Smooth muscle cell (in vitro differentiated cells): ENCODE measurements around the gene FBXW8. TPM values are rescaled to one million over a fixed set of nuclear protein-coding genes. Genes with fewer than 3 reads are reported as not detected.

ENCODE experiments used
- DNase-seq: peaks from one replicate; lab custom pipeline; 2025; ENCODE audit not compliant: unreplicated experiment; lab: John Stamatoyannopoulos, UW
- H2AFZ ChIP-seq: fragments of 200-600 bp; sonication (generic); 2 replicates; pipeline ENCODE4 v1.6.0; 2016; ENCODE audit warnings: antibody characterized with exemption, low read depth, mild to moderate bottlenecking
- H3F3A ChIP-seq: fragments of 200-600 bp; sonication (generic); 2 replicates; pipeline ENCODE4 v1.6.0; 2017; ENCODE audit warnings: antibody characterized with exemption, low read depth
- H3K27ac ChIP-seq: fragments of 200-600 bp; sonication (generic); 2 replicates; pipeline ENCODE4 v1.5.1; 2016; ENCODE audit warnings: low read depth, mild to moderate bottlenecking
- H3K27me3 ChIP-seq: fragments of 200-600 bp; sonication (generic); 2 replicates; pipeline ENCODE4 v1.6.1; 2016; ENCODE audit warnings: low read depth, mild to moderate bottlenecking
- H3K36me3 ChIP-seq: fragments of 200-600 bp; sonication (generic); 2 replicates; pipeline ENCODE4 v1.5.1; 2016; ENCODE audit warnings: low read depth
- H3K4me1 ChIP-seq: fragments of 200-600 bp; sonication (generic); 2 replicates; pipeline ENCODE4 v1.5.1; 2016; ENCODE audit warnings: low read depth
- H3K4me2 ChIP-seq: fragments of 200-600 bp; sonication (generic); 2 replicates; pipeline ENCODE4 v1.6.0; 2016; ENCODE audit warnings: mild to moderate bottlenecking
- H3K4me3 ChIP-seq: fragments of 200-600 bp; sonication (generic); 2 replicates; pipeline ENCODE4 v1.5.1; 2016; ENCODE audit warnings: mild to moderate bottlenecking
- H3K79me2 ChIP-seq: fragments of 200-600 bp; sonication (generic); 2 replicates; pipeline ENCODE4 v1.6.0; 2016; ENCODE audit warnings: low read depth, mild to moderate bottlenecking
- H3K9ac ChIP-seq: fragments of 200-600 bp; sonication (generic); 2 replicates; pipeline ENCODE4 v1.6.0; 2016; ENCODE audit warnings: low read depth
- H3K9me3 ChIP-seq: fragments of 200-600 bp; sonication (generic); replicated peaks from 2 replicates; pipeline ENCODE4 v1.5.1; 2016; ENCODE audit warnings: low read depth
- H4K20me1 ChIP-seq: fragments of 200-600 bp; sonication (generic); 2 replicates; pipeline ENCODE4 v1.6.0; 2016; ENCODE audit warnings: low read depth
- CTCF ChIP-seq: fragments of 200-600 bp; sonication (generic); IDR thresholded peaks from 2 replicates; pipeline ENCODE4 v1.5.1; 2017; ENCODE audit warnings: borderline replicate concordance, mild to moderate bottlenecking, antibody characterized with exemption; ENCODE audit not compliant: insufficient read depth, poor library complexity, severe bottlenecking
- WGBS: methylation state at CpG from one replicate; pipeline ENCODE4 v1.1.7; 2016; ENCODE audit warnings: low lambda C conversion rate; 5-methylcytosine and 5-hydroxymethylcytosine counted together
- polyA plus RNA-seq: library from polyadenylated mRNA; unstranded; fragments of >200 nt; fragmentation: Nextera tagmentation; extraction: Ambion mirVana; gene quantifications from 2 replicates; pipeline ENCODE4 v1.2.1, GENCODE V29; 2016
- total RNA-seq: library from RNA; depleted of rRNA; stranded (reverse); fragments of >200 nt; gene quantifications from 2 replicates; pipeline ENCODE4 v1.2.3, GENCODE V29; 2014

The FBXW8 gene
- total and polyA plus RNA-seq, 2 experiments from 2014 or later = 16.9 to 18.3 TPM

GRCh38 chr12:117072106-117072505, 161.4 kb downstream of the FBXW8 start:
- no peaks in the 10 kb centered on the region for H3K4me1 ChIP-seq
- WGBS = 93% methylated on average over 5 of the region's 5 CpGs
- H3K79me2 ChIP-seq = no peaks in the 10 kb centered on the region
- no peaks in the 10 kb centered on the region for H3F3A ChIP-seq
- H3K27ac ChIP-seq = no peak overlapping the region
- no peak overlapping the region for H3K4me3 ChIP-seq
- H4K20me1 ChIP-seq = no peaks in the 10 kb centered on the region
- no peak for TF ChIP-seq CTCF
- H3K9ac ChIP-seq = no peak overlapping the region
- no peak overlapping the region for H2AFZ ChIP-seq
- H3K9me3 ChIP-seq = no peaks in the 10 kb centered on the region
- DNase-seq = no peak
- H3K4me2 ChIP-seq = no peak overlapping the region
- H3K36me3 ChIP-seq = no peaks in the 10 kb centered on the region
- H3K27me3 ChIP-seq = no peaks in the 10 kb centered on the region

- no peaks in the 10 kb centered on the region for H3F3A ChIP-seq
- DNase-seq = no peak
- no peak overlapping the region for H3K4me3 ChIP-seq
- H3K27ac ChIP-seq = no peak overlapping the region
- no peaks in the 10 kb centered on the region for H3K79me2 ChIP-seq
- no peaks in the 10 kb centered on the region for H3K27me3 ChIP-seq
- no peaks in the 10 kb centered on the region for H3K36me3 ChIP-seq
- WGBS = 92% methylated on average over 10 of the region's 10 CpGs
- no peak overlapping the region for H2AFZ ChIP-seq
- no peak for TF ChIP-seq CTCF
- no peaks in the 10 kb centered on the region for H4K20me1 ChIP-seq
- no peaks in the 10 kb centered on the region for H3K4me1 ChIP-seq
- H3K9ac ChIP-seq = no peak overlapping the region
- no peaks in the 10 kb centered on the region for H3K9me3 ChIP-seq
- no peak overlapping the region for H3K4me2 ChIP-seq
These were observed 162.2 kb downstream of the FBXW8 start for GRCh38 chr12:117072736-117073490.

- TF ChIP-seq CTCF = no peak
- H3K27ac ChIP-seq = no peak overlapping the region
- no peak overlapping the region for H3K4me2 ChIP-seq
- H3K9ac ChIP-seq = no peak overlapping the region
- H3K27me3 ChIP-seq = no peaks in the 10 kb centered on the region
- no peaks in the 10 kb centered on the region for H3K4me1 ChIP-seq
- no peaks in the 10 kb centered on the region for H4K20me1 ChIP-seq
- 91% methylated on average over 5 of the region's 5 CpGs for WGBS
- no peaks in the 10 kb centered on the region for H3K79me2 ChIP-seq
- DNase-seq = no peak
- H3K9me3 ChIP-seq = no peaks in the 10 kb centered on the region
- no peak overlapping the region for H3K4me3 ChIP-seq
- no peaks in the 10 kb centered on the region for H3K36me3 ChIP-seq
- H2AFZ ChIP-seq = no peak overlapping the region
- H3F3A ChIP-seq = no peaks in the 10 kb centered on the region
These were observed 162.9 kb downstream of the FBXW8 start for GRCh38 chr12:117073611-117074010.
